ENCODE data around the gene TDP2.

TDP2 gene

GRCh38 chr6:24692415-24692814 is 25.7 kb upstream of the TDP2 start:
- in situ Hi-C loops (cut with HindIII; ENCODE audit: low sequenced_read_pairs): no loop called here
- DNase-seq (ENCODE audit: low read depth, low spot score): no peak
- TF ChIP-seq CTCF (IDR thresholded peaks at IDR 0.05; ENCODE audit: low read depth, low read length): no peak
- H3K4me3 ChIP-seq (ENCODE audit: low read depth, low read length): no peak overlapping the region

- in situ Hi-C loops (cut with HindIII; ENCODE audit: low sequenced_read_pairs): no loop called here
- H3K4me3 ChIP-seq (ENCODE audit: low read depth, low read length): no peak overlapping the region
- TF ChIP-seq CTCF (IDR thresholded peaks at IDR 0.05; ENCODE audit: low read depth, low read length): no peak
- no peak for DNase-seq (ENCODE audit: low read depth, low spot score)
These were observed 25.3 kb upstream of the TDP2 start for GRCh38 chr6:24692003-24692402.

- H3K4me3 ChIP-seq (ENCODE audit: low read depth, low read length): no peak overlapping the region
- no peak for DNase-seq (ENCODE audit: low read depth, low spot score)
- TF ChIP-seq CTCF (IDR thresholded peaks at IDR 0.05; ENCODE audit: low read depth, low read length): no peak
- in situ Hi-C loops (cut with HindIII; ENCODE audit: low sequenced_read_pairs): no loop called here
These were observed 24.9 kb upstream of the TDP2 start for GRCh38 chr6:24691550-24691949.

- no peak overlapping the region for H3K4me3 ChIP-seq (ENCODE audit: low read depth, low read length)
- no peak for DNase-seq (ENCODE audit: low read depth, low spot score)
- TF ChIP-seq CTCF (IDR thresholded peaks at IDR 0.05; ENCODE audit: low read depth, low read length): no peak
- in situ Hi-C loops (cut with HindIII; ENCODE audit: low sequenced_read_pairs): no loop called here
These were observed 23.9 kb upstream of the TDP2 start for GRCh38 chr6:24690593-24690992.

GRCh38 chr6:24689964-24690363 is 23.3 kb upstream of the TDP2 start:
- DNase-seq (ENCODE audit: low read depth, low spot score): no peak
- in situ Hi-C loops (cut with HindIII; ENCODE audit: low sequenced_read_pairs): no loop called here
- no peak overlapping the region for H3K4me3 ChIP-seq (ENCODE audit: low read depth, low read length)
- no peak for TF ChIP-seq CTCF (IDR thresholded peaks at IDR 0.05; ENCODE audit: low read depth, low read length)

- in situ Hi-C loops (cut with HindIII; ENCODE audit: low sequenced_read_pairs): no loop called here
- no peak for DNase-seq (ENCODE audit: low read depth, low spot score)
- no peak overlapping the region for H3K4me3 ChIP-seq (ENCODE audit: low read depth, low read length)
- no peak for TF ChIP-seq CTCF (IDR thresholded peaks at IDR 0.05; ENCODE audit: low read depth, low read length)
These were observed 20.2 kb upstream of the TDP2 start for GRCh38 chr6:24686946-24687345.

GRCh38 chr6:24686408-24686807 is 19.7 kb upstream of the TDP2 start:
- H3K4me3 ChIP-seq (ENCODE audit: low read depth, low read length): no peak overlapping the region
- in situ Hi-C loops (cut with HindIII; ENCODE audit: low sequenced_read_pairs): no loop called here
- no peak for DNase-seq (ENCODE audit: low read depth, low spot score)
- no peak for TF ChIP-seq CTCF (IDR thresholded peaks at IDR 0.05; ENCODE audit: low read depth, low read length)

Measured in astrocyte of the spinal cord (primary cell).